ENCODE results near the gene HADH.

GRCh38 chr4:108060164-108060563 lies 70.5 kb downstream of the HADH start:
- TF ChIP-seq CTCF (IDR thresholded peaks at IDR 0.05) = peak; percentile 7 to 57 (median 48)
- TF ChIP-seq POLR2A (IDR thresholded peaks at IDR 0.05) = no peak

Measured in adrenal gland (tissue), 5 donors.